HG03354 (cell line): ENCODE results near the gene CLMN.
A peak's percentile ranks its signal among the peaks of the same experiment; 100 is the strongest.
"Not testable (repeated sequence)": the region's sequence is repeated elsewhere in the genome, so short reads cannot be mapped to it uniquely, and the experiment has no call there.

ENCODE experiments used
- ATAC-seq: cut with Tn5 transposase; IDR thresholded peaks from one replicate; pipeline ENCODE4 v1.9.1; 2021; ENCODE audit warnings: mild to moderate bottlenecking; ENCODE audit not compliant: unreplicated experiment, poor library complexity, severe bottlenecking

CLMN gene

GRCh38 chr14:95210699-95211098, 109.0 kb downstream of the CLMN start:
- no peak for ATAC-seq

GRCh38 chr14:95208598-95208997, 111.1 kb downstream of the CLMN start:
- ATAC-seq, result no peak

- no peak for ATAC-seq
These were observed 112.1 kb downstream of the CLMN start for GRCh38 chr14:95207475-95208233.

GRCh38 chr14:95206534-95206933, 113.2 kb downstream of the CLMN start:
- ATAC-seq, result no peak

GRCh38 chr14:95204705-95205104, 115.0 kb downstream of the CLMN start:
- no peak for ATAC-seq

GRCh38 chr14:95201745-95202144, 118.0 kb downstream of the CLMN start:
- ATAC-seq, result not testable (repeated sequence)

GRCh38 chr14:95200404-95200803, 119.3 kb downstream of the CLMN start:
- no peak for ATAC-seq

GRCh38 chr14:95199298-95199983, 120.3 kb downstream of the CLMN start:
- no peak for ATAC-seq

GRCh38 chr14:95198320-95198719, 121.4 kb downstream of the CLMN start:
- no peak for ATAC-seq

- no peak for ATAC-seq
These were observed 122.2 kb downstream of the CLMN start for GRCh38 chr14:95197551-95197950.

GRCh38 chr14:95196826-95197545, 122.7 kb downstream of the CLMN start:
- ATAC-seq, result no peak

GRCh38 chr14:95196268-95196667, 123.4 kb downstream of the CLMN start:
- peak; percentile 53 for ATAC-seq

- ATAC-seq, result no peak
These were observed 124.7 kb downstream of the CLMN start for GRCh38 chr14:95195031-95195430.

- no peak for ATAC-seq
These were observed 126.6 kb downstream of the CLMN start for GRCh38 chr14:95193081-95193480.

GRCh38 chr14:95192311-95192710, 127.4 kb downstream of the CLMN start:
- no peak for ATAC-seq

- no peak for ATAC-seq
These were observed 128.1 kb downstream of the CLMN start for GRCh38 chr14:95191445-95192199.

GRCh38 chr14:95190857-95191256, 128.9 kb downstream of the CLMN start:
- ATAC-seq, result no peak

GRCh38 chr14:95190346-95190840, 129.3 kb downstream of the CLMN start:
- ATAC-seq, result no peak

- no peak for ATAC-seq
These were observed 130.2 kb downstream of the CLMN start for GRCh38 chr14:95189367-95190132.
